GM21447 (cell line): ENCODE results near the gene CILP2.

Experiments used
- ATAC-seq: cut with Tn5 transposase; IDR thresholded peaks from one replicate; pipeline ENCODE4 v1.9.1; 2021; ENCODE audit not compliant: unreplicated experiment

CILP2 gene

GRCh38 chr19:19563348-19563848 is 25.3 kb downstream of the CILP2 start:
- no peak for ATAC-seq

GRCh38 chr19:19566306-19566705 is 28.2 kb downstream of the CILP2 start:
- ATAC-seq: no peak

GRCh38 chr19:19567391-19567790 is 29.3 kb downstream of the CILP2 start:
- ATAC-seq: no peak

- ATAC-seq: no peak
Measured at GRCh38 chr19:19568802-19569756, 31.0 kb downstream of the CILP2 start.

- no peak for ATAC-seq
Measured at GRCh38 chr19:19570571-19570970, 32.5 kb downstream of the CILP2 start.

- ATAC-seq: no peak
Measured at GRCh38 chr19:19571071-19571786, 33.2 kb downstream of the CILP2 start.

GRCh38 chr19:19575411-19575810 is 37.3 kb downstream of the CILP2 start:
- no peak for ATAC-seq

- no peak for ATAC-seq
Measured at GRCh38 chr19:19578252-19578651, 40.2 kb downstream of the CILP2 start.

GRCh38 chr19:19579533-19580361 is 41.7 kb downstream of the CILP2 start:
- ATAC-seq: no peak

- ATAC-seq: no peak
Measured at GRCh38 chr19:19580418-19580817, 42.4 kb downstream of the CILP2 start.

GRCh38 chr19:19581391-19581790 is 43.3 kb downstream of the CILP2 start:
- ATAC-seq: no peak

GRCh38 chr19:19582471-19582870 is 44.4 kb downstream of the CILP2 start:
- ATAC-seq: no peak

GRCh38 chr19:19584356-19584755 is 46.3 kb downstream of the CILP2 start:
- no peak for ATAC-seq

- no peak for ATAC-seq
Measured at GRCh38 chr19:19587771-19588170, 49.7 kb downstream of the CILP2 start.

- no peak for ATAC-seq
Measured at GRCh38 chr19:19588546-19588945, 50.5 kb downstream of the CILP2 start.

- ATAC-seq: peak; percentile 75
Measured at GRCh38 chr19:19591133-19591825, 53.2 kb downstream of the CILP2 start.

- no peak for ATAC-seq
Measured at GRCh38 chr19:19592690-19593089, 54.6 kb downstream of the CILP2 start.

GRCh38 chr19:19594381-19594780 is 56.3 kb downstream of the CILP2 start:
- no peak for ATAC-seq

- ATAC-seq: no peak
Measured at GRCh38 chr19:19595171-19595701, 57.2 kb downstream of the CILP2 start.
